CD14-positive monocyte (primary cell): ENCODE measurements around the gene PIAS4. TPM values are rescaled to one million over a fixed set of nuclear protein-coding genes. Genes with fewer than 3 reads are reported as not detected.
"Not testable (repeated sequence)": the region's sequence is repeated elsewhere in the genome, so short reads cannot be mapped to it uniquely, and the experiment has no call there.

ENCODE experiments used
- DNase-seq, 3 donors: peaks; one replicate each; pipeline ENCODE4 v3.0.0-alpha.2; 2011 to 2022
- H2AFZ ChIP-seq: 2 replicates; pipeline ENCODE4 v1.6.0; 2012; ENCODE audit warnings: mild to moderate bottlenecking, low read depth, low read length, inconsistent platforms; ENCODE audit not compliant: insufficient read depth, poor library complexity, severe bottlenecking
- H3K27ac ChIP-seq, 2 donors: 1 replicate in 1 of 2; 2 replicates in 1 of 2; pipeline ENCODE4 v1.5.1; 2012 to 2013; ENCODE audit warnings: low read length in 2 of 2, control low read depth in 1 of 2, inconsistent platforms in 1 of 2, low read depth in 1 of 2, mild to moderate bottlenecking in 1 of 2
- H3K27me3 ChIP-seq, 2 donors: one replicate each; pipeline versions ENCODE4 v1.6.0 to v1.6.1; 2011 to 2013; ENCODE audit warnings: low read length in 2 of 2; ENCODE audit not compliant: control insufficient read depth in 2 of 2, insufficient read depth in 2 of 2
- H3K36me3 ChIP-seq, 2 donors: replicated peaks in 1 of 2; 1 replicate in 1 of 2; 2 replicates in 1 of 2; pipeline versions ENCODE4 v1.5.1 to v1.6.1; 2012 to 2013; ENCODE audit warnings: low read length in 2 of 2, control low read depth in 1 of 2, inconsistent platforms in 1 of 2, mild to moderate bottlenecking in 1 of 2; ENCODE audit not compliant: insufficient read depth in 2 of 2, control insufficient read depth in 1 of 2
- H3K4me1 ChIP-seq, 2 donors: 1 replicate in 1 of 2; 2 replicates in 1 of 2; pipeline versions ENCODE4 v1.5.1 to v1.6.1; 2012 to 2013; ENCODE audit warnings: low read length in 2 of 2, control low read depth in 1 of 2, inconsistent platforms in 1 of 2, mild to moderate bottlenecking in 1 of 2, moderate library complexity in 1 of 2; ENCODE audit not compliant: insufficient read depth in 2 of 2, control insufficient read depth in 1 of 2
- H3K4me2 ChIP-seq: replicated peaks from 2 replicates; pipeline ENCODE3; 2012; ENCODE audit warnings: low read length, moderate library complexity, mild to moderate bottlenecking; ENCODE audit not compliant: poor library complexity, severe bottlenecking; ENCODE audit errors: extremely low read depth
- H3K4me3 ChIP-seq, 3 experiments: fragments of 200-600 bp in 1 of 3; sonication (generic) in 1 of 3; replicated peaks in 1 of 3; 1 replicate in 2 of 3; 2 replicates in 1 of 3; pipeline ENCODE4 v1.5.1; 2011 to 2013; ENCODE audit warnings: low read length in 3 of 3, mild to moderate bottlenecking in 3 of 3, control low read depth in 2 of 3, low read depth in 2 of 3, inconsistent platforms in 1 of 3, moderate library complexity in 1 of 3
- H3K79me2 ChIP-seq: 2 replicates; pipeline ENCODE4 v1.6.0; 2012; ENCODE audit warnings: mild to moderate bottlenecking, control low read depth, inconsistent platforms, low read length, moderate library complexity; ENCODE audit not compliant: insufficient read depth
- H3K9ac ChIP-seq: 2 replicates; pipeline ENCODE4 v1.6.0; 2017; ENCODE audit warnings: low read length, mild to moderate bottlenecking; ENCODE audit not compliant: insufficient read depth, poor library complexity, severe bottlenecking
- H3K9me3 ChIP-seq, 2 donors: replicated peaks in 1 of 2; 1 replicate in 1 of 2; 2 replicates in 1 of 2; pipeline versions ENCODE4 v1.5.1 to v1.6.1; 2012 to 2013; ENCODE audit warnings: low read length in 2 of 2, control low read depth in 1 of 2; ENCODE audit not compliant: control insufficient read depth in 1 of 2, insufficient read depth in 1 of 2
- H4K20me1 ChIP-seq: 2 replicates; pipeline ENCODE4 v1.6.0; 2012; ENCODE audit warnings: mild to moderate bottlenecking, low read length, control low read depth, moderate library complexity; ENCODE audit not compliant: insufficient read depth
- H3K27ac Mint-ChIP-seq, 7 donors: one replicate each; pipeline ENCODE4 v1.8.0; 2020; ENCODE audit warnings: mild to moderate bottlenecking in 7 of 7, mixed read lengths in 7 of 7, moderate library complexity in 6 of 7, inconsistent platforms in 2 of 7
- H3K27me3 Mint-ChIP-seq, 3 donors: one replicate each; pipeline ENCODE4 v1.8.0; 2021 to 2022; ENCODE audit warnings: low read depth in 3 of 3, mild to moderate bottlenecking in 3 of 3, mixed read lengths in 3 of 3, moderate library complexity in 3 of 3, inconsistent platforms in 1 of 3
- H3K36me3 Mint-ChIP-seq, 2 donors: one replicate each; pipeline ENCODE4 v1.8.0; 2020; ENCODE audit warnings: mixed read lengths in 2 of 2, inconsistent platforms in 1 of 2, mild to moderate bottlenecking in 1 of 2
- H3K4me1 Mint-ChIP-seq: one replicate; pipeline ENCODE4 v1.8.0; 2020; ENCODE audit warnings: mild to moderate bottlenecking, mixed read lengths
- H3K4me3 Mint-ChIP-seq, 2 donors: one replicate each; pipeline ENCODE4 v1.8.0; 2020; ENCODE audit warnings: mild to moderate bottlenecking in 2 of 2, mixed read lengths in 2 of 2, moderate library complexity in 1 of 2
- H3K9me3 Mint-ChIP-seq, 7 donors: one replicate each; pipeline ENCODE4 v1.8.0; 2020 to 2022; ENCODE audit warnings: mixed read lengths in 7 of 7, mild to moderate bottlenecking in 6 of 7, moderate library complexity in 6 of 7, inconsistent platforms in 2 of 7
- WGBS: methylation state at CpG from one replicate; pipeline ENCODE4 v1.1.5; 2013; ENCODE audit warnings: missing lambda C conversion rate; ENCODE audit not compliant: insufficient coverage; 5-methylcytosine and 5-hydroxymethylcytosine counted together
- intact Hi-C, 2 donors: fragments of 100-400 bp; cut with micrococcal nuclease; formaldehyde crosslinking; loops; one replicate each; pipeline versions ENCODE4 v1.15.0 to v1.15.1; 2023
- polyA plus RNA-seq, 3 donors: library from polyadenylated mRNA; depleted of rRNA in 1 of 3; unstranded in 2 of 3; stranded (reverse) in 1 of 3; fragments of 300-500 nt in 2 of 3; fragments of >200 nt in 1 of 3; fragmentation: Illumina TruSeq in 2 of 3; gene quantifications; 1 replicate in 2 of 3; 2 replicates in 1 of 3; pipeline ENCODE4 v1.2.3, GENCODE V29; 2012 to 2021

Gene PIAS4
- polyA plus RNA-seq, 3 donors = 2.3 to 8.1 (median 5.9) TPM

DNA sequence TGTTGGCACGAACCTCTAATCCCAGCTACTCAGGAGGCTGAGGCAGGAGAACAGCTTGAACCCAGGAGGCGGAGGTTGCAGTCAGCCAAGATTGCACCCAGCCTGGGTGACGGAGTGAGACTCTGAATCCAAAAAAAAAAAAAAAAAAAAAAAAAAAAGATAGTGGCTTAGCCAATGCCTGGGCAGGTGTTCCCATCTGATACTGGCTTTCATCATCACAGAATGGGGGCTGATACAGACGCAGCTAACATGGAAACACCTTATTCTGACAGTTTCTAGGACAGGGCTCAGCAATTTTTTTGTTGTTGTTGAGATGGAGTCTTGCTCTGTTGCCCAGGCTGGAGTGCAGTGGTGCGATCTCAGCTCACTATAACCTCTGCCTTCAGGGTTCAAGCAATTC lies 6.7 kb upstream of the PIAS4 start:
- H3K4me3 Mint-ChIP-seq, H3K4me3 ChIP-seq, DNase-seq, H3K27ac Mint-ChIP-seq, H3K9me3 Mint-ChIP-seq, H3K36me3 Mint-ChIP-seq, H3K27ac ChIP-seq, H3K4me1 ChIP-seq, H2AFZ ChIP-seq, H3K4me2 ChIP-seq, H3K36me3 ChIP-seq, H3K27me3 Mint-ChIP-seq, H4K20me1 ChIP-seq, H3K27me3 ChIP-seq, H3K9ac ChIP-seq, H3K4me1 Mint-ChIP-seq, H3K79me2 ChIP-seq, H3K9me3 ChIP-seq: not testable (repeated sequence)
- 94% methylated on average over 2 of the region's 5 CpGs for WGBS
- intact Hi-C loops = loop anchor here in 1 of 2 donors (10.0 kb wide), 1 partner anchor 124 kb away; the partner anchor contains the start of gene MAP2K2

DNA sequence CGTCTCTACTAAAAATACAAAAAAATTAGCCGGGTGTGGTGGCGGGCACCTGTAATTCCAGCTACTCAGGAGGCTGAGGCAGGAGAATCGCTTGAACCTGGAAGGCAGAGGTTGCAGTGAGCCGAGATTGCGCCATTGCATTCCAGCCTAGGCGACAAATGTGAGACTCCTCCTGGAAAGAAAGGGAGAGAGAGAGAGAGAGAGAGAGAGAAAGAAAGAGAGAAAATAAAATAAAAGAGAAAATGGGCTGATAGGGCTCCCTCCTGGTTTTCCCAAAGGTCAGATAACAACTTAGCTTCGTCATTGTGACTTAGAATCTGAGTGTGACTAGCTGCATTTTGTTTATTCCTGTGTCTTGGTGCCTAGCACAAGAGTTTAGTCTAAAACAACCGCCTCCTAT lies 2.1 kb upstream of the PIAS4 start:
- Mint-ChIP-seq H3K4me1 (peaks cover 25% of the 10 kb centered on the region), H3K36me3 (peaks cover 0 to 10% of the 10 kb centered on the region in 2 donors)
- H3K27ac Mint-ChIP-seq, H3K9me3 Mint-ChIP-seq, H3K36me3 ChIP-seq, DNase-seq, H3K9ac ChIP-seq, H3K9me3 ChIP-seq, H3K4me2 ChIP-seq, H2AFZ ChIP-seq, H3K27me3 ChIP-seq, H3K4me3 Mint-ChIP-seq, H3K4me3 ChIP-seq, H3K27ac ChIP-seq, H3K27me3 Mint-ChIP-seq: not testable (repeated sequence)
- Histone ChIP-seq H3K4me1 (peaks cover 19 to 32% of the 10 kb centered on the region in 2 donors), H4K20me1 (peaks cover 24% of the 10 kb centered on the region), H3K79me2 (peaks cover 32% of the 10 kb centered on the region)
- intact Hi-C loops = loop anchor here (5.0 to 10.0 kb wide), 2 partner anchors 57 to 119 kb away; partner anchors contain the start of gene MAP2K2 (in 1 of the 2)
- WGBS = 100% methylated on average over 2 of the region's 9 CpGs
